ENCODE results near the gene SAPCD1.

Gene SAPCD1

GRCh38 chr6:31762356-31762755, at the start of gene SAPCD1:
Gene SAPCD1 (plus strand): TSS chr6:31762656. CDS start chr6:31763055, 399 bp downstream.
- DNase-seq = no peak

- no peak for DNase-seq
Measured at GRCh38 chr6:31713465-31713864, 49.0 kb upstream of the SAPCD1 start.

- DNase-seq = peak; percentile 76
Measured at GRCh38 chr6:31713991-31714684, 48.3 kb upstream of the SAPCD1 start.

GRCh38 chr6:31715022-31715958, 47.2 kb upstream of the SAPCD1 start, which contains the start of gene LY6G6D:
Gene LY6G6D (plus strand): TSS chr6:31715348. CDS start chr6:31715356, 8 bp downstream.
- no peak for DNase-seq

- DNase-seq = peak; percentile 89
Measured at GRCh38 chr6:31717499-31718222, 44.8 kb upstream of the SAPCD1 start.

GRCh38 chr6:31718265-31718664, 44.2 kb upstream of the SAPCD1 start:
- peak; percentile 79 for DNase-seq

GRCh38 chr6:31719001-31719400, 43.5 kb upstream of the SAPCD1 start:
- DNase-seq = no peak

GRCh38 chr6:31720196-31720770, 42.2 kb upstream of the SAPCD1 start:
- peak; percentile 51 for DNase-seq

GRCh38 chr6:31721351-31722020, 41.0 kb upstream of the SAPCD1 start, which contains the start of gene LY6G6C:
Gene LY6G6C (minus strand): TSS chr6:31721746. CDS start chr6:31721679, 67 bp downstream.
- DNase-seq = peak; percentile 47

- DNase-seq = no peak
Measured at GRCh38 chr6:31722173-31722572, 40.3 kb upstream of the SAPCD1 start.

GRCh38 chr6:31723245-31723979, 39.0 kb upstream of the SAPCD1 start, which contains the start of gene MPIG6B:
Gene MPIG6B (plus strand): TSS chr6:31723373. CDS start chr6:31723384, 11 bp downstream.
- DNase-seq = peak; percentile 42

GRCh38 chr6:31723980-31724691, 38.3 kb upstream of the SAPCD1 start:
- no peak for DNase-seq

GRCh38 chr6:31725502-31726350, 36.7 kb upstream of the SAPCD1 start:
- DNase-seq = no peak

- no peak for DNase-seq
Measured at GRCh38 chr6:31727034-31727716, 35.3 kb upstream of the SAPCD1 start.

GRCh38 chr6:31727717-31728671, 34.5 kb upstream of the SAPCD1 start:
- DNase-seq = no peak

GRCh38 chr6:31728767-31729514, 33.5 kb upstream of the SAPCD1 start, which contains the start of gene DDAH2:
Gene DDAH2 (minus strand): TSS chr6:31729299. CDS start chr6:31729161, 138 bp downstream.
- no peak for DNase-seq

GRCh38 chr6:31729515-31729978, 32.9 kb upstream of the SAPCD1 start:
- peak; percentile 94 for DNase-seq

Measured in islet precursor cell (in vitro differentiated cells).